GM23338 (cell line): ENCODE results near the gene F13A1. TPM values are rescaled to one million over a fixed set of nuclear protein-coding genes. Genes with fewer than 3 reads are reported as not detected.
A peak's percentile ranks its signal among the peaks of the same experiment; 100 is the strongest.

Experiments used
- ATAC-seq: fragments of 200-7000 bp; cut with Tn5 transposase; 3 replicates; pipeline ENCODE4 v1.9.1; 2020
- DNase-seq: peaks from one replicate; pipeline ENCODE4 v3.0.0-alpha.2; 2015; ENCODE audit warnings: low spot score
- H2AFZ ChIP-seq: fragments of 200-600 bp; sonication (generic); 2 replicates; pipeline ENCODE4 v1.8.0; 2016; ENCODE audit warnings: antibody characterized with exemption, mild to moderate bottlenecking, moderate library complexity
- H3F3A ChIP-seq: fragments of 200-600 bp; sonication (generic); replicated peaks from 2 replicates; pipeline ENCODE4 v1.8.0; 2017; ENCODE audit warnings: antibody characterized with exemption, mixed run types, low read depth
- H3K27ac ChIP-seq: fragments of 200-600 bp; sonication (generic); 2 replicates; pipeline ENCODE4 v1.6.1; 2016; ENCODE audit warnings: low read depth
- H3K27me3 ChIP-seq: fragments of 200-600 bp; sonication (generic); 2 replicates; pipeline ENCODE4 v1.8.0; 2016; ENCODE audit warnings: mild to moderate bottlenecking, mixed run types, moderate library complexity; ENCODE audit not compliant: insufficient read depth
- H3K36me3 ChIP-seq: fragments of 200-600 bp; sonication (generic); 2 replicates; pipeline ENCODE4 v1.8.0; 2016; ENCODE audit warnings: mild to moderate bottlenecking; ENCODE audit not compliant: insufficient read depth
- H3K4me1 ChIP-seq: fragments of 200-600 bp; sonication (generic); 2 replicates; pipeline ENCODE4 v1.8.0; 2016; ENCODE audit warnings: mild to moderate bottlenecking, moderate library complexity; ENCODE audit not compliant: insufficient read depth
- H3K4me2 ChIP-seq: fragments of 200-600 bp; sonication (generic); 2 replicates; pipeline ENCODE4 v1.7.1; 2017; ENCODE audit warnings: mixed run types
- H3K4me3 ChIP-seq: fragments of 200-600 bp; sonication (generic); 2 replicates; pipeline ENCODE4 v1.6.1; 2016; ENCODE audit warnings: mixed run types
- H3K79me2 ChIP-seq: fragments of 200-600 bp; sonication (generic); replicated peaks from 2 replicates; pipeline ENCODE4 v1.8.0; 2017; ENCODE audit warnings: mild to moderate bottlenecking; ENCODE audit not compliant: insufficient read depth
- H3K9me2 ChIP-seq: fragments of 200-600 bp; sonication (generic); 2 replicates; pipeline ENCODE4 v1.8.0; 2017; ENCODE audit not compliant: insufficient read depth
- H4K20me1 ChIP-seq: fragments of 200-600 bp; sonication (generic); replicated peaks from 2 replicates; pipeline ENCODE4 v1.8.0; 2017; ENCODE audit warnings: mild to moderate bottlenecking; ENCODE audit not compliant: insufficient read depth
- H3K27ac Mint-ChIP-seq: 2 replicates; pipeline ENCODE4 v1.8.0; 2020; ENCODE audit warnings: inconsistent platforms, mild to moderate bottlenecking, moderate library complexity, mixed read lengths
- H3K27me3 Mint-ChIP-seq: 3 replicates; pipeline ENCODE4 v1.8.0; 2022; ENCODE audit warnings: low read depth, mild to moderate bottlenecking, moderate library complexity, mixed read lengths, inconsistent platforms; ENCODE audit not compliant: insufficient read depth, poor library complexity
- H3K36me3 Mint-ChIP-seq: 3 replicates; pipeline ENCODE4 v1.8.0; 2021; ENCODE audit warnings: low read depth, mild to moderate bottlenecking, inconsistent platforms, moderate library complexity, mixed read lengths
- H3K4me1 Mint-ChIP-seq: 3 replicates; pipeline ENCODE4 v1.8.0; 2020; ENCODE audit warnings: mild to moderate bottlenecking, inconsistent platforms, mixed read lengths
- H3K4me3 Mint-ChIP-seq: 3 replicates; pipeline ENCODE4 v1.8.0; 2021; ENCODE audit warnings: moderate library complexity, mild to moderate bottlenecking, inconsistent platforms, mixed read lengths
- H3K9me3 Mint-ChIP-seq: 3 replicates; pipeline ENCODE4 v1.8.0; 2020; ENCODE audit warnings: moderate library complexity, mild to moderate bottlenecking, inconsistent platforms, mixed read lengths
- ZNF462 ChIP-seq: fragments of 250-450 bp; sonication (Bioruptor Pico); IDR thresholded peaks from 2 replicates; pipeline ENCODE4 v1.5.0; 2020; ENCODE audit warnings: mild to moderate bottlenecking, moderate library complexity
- polyA plus RNA-seq: library from polyadenylated mRNA; unstranded; fragments of >200 nt; fragmentation: Nextera tagmentation; extraction: Ambion mirVana; gene quantifications from 2 replicates; pipeline ENCODE4 v1.2.1, GENCODE V29; 2016
- total RNA-seq: library from RNA; depleted of rRNA; stranded (reverse); fragments of >200 nt; shearing (Covaris generic); gene quantifications from 2 replicates; pipeline ENCODE4 v1.2.3, GENCODE V29; 2014
- TF ChIP-seq, protein P1 (sequence below), 2 experiments: fragments of 200-600 bp in 1 of 2; sonication (generic) in 1 of 2; conservative IDR thresholded peaks; 2 replicates each; pipeline versions ENCODE4 v1.5.1 to v1.6.1; 2016 to 2017; ENCODE audit warnings: antibody characterized with exemption in 2 of 2, low read depth in 2 of 2, mild to moderate bottlenecking in 2 of 2, moderate library complexity in 1 of 2

Gene F13A1
- total and polyA plus RNA-seq, 2 experiments from 2014 or later = 0.31 to 0.32 TPM

GRCh38 chr6:6221787-6222535 lies 98.5 kb downstream of the F13A1 start:
- Mint-ChIP-seq H3K36me3 (no peaks in the 10 kb centered on the region), H3K27ac (no peak overlapping the region), H3K4me1 (peaks cover 6% of the 10 kb centered on the region; the same call in 2 of the 3 replicates), H3K27me3 (peaks cover 4% of the 10 kb centered on the region), H3K9me3 (no peaks in the 10 kb centered on the region), H3K4me3 (no peak overlapping the region)
- TF ChIP-seq, protein P1, sequence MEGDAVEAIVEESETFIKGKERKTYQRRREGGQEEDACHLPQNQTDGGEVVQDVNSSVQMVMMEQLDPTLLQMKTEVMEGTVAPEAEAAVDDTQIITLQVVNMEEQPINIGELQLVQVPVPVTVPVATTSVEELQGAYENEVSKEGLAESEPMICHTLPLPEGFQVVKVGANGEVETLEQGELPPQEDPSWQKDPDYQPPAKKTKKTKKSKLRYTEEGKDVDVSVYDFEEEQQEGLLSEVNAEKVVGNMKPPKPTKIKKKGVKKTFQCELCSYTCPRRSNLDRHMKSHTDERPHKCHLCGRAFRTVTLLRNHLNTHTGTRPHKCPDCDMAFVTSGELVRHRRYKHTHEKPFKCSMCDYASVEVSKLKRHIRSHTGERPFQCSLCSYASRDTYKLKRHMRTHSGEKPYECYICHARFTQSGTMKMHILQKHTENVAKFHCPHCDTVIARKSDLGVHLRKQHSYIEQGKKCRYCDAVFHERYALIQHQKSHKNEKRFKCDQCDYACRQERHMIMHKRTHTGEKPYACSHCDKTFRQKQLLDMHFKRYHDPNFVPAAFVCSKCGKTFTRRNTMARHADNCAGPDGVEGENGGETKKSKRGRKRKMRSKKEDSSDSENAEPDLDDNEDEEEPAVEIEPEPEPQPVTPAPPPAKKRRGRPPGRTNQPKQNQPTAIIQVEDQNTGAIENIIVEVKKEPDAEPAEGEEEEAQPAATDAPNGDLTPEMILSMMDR (conservative IDR thresholded peaks at IDR 0.05; ENCODE audit: low read depth in 2 of 2) = peak; percentile 76 to 80
- TF ChIP-seq ZNF462 (CRISPR knock-in tag) = no peak
- no peaks in the 10 kb centered on the region for H3K79me2 ChIP-seq
- H3K27ac ChIP-seq = no peak overlapping the region
- H2AFZ ChIP-seq = no peak overlapping the region
- H3K4me3 ChIP-seq = no peak overlapping the region
- no peaks in the 10 kb centered on the region for H3K4me1 ChIP-seq
- DNase-seq (peak; percentile 79), ATAC-seq (peak; percentile 77)
- H3K9me2 ChIP-seq = peaks cover 3% of the 10 kb centered on the region; the same call in 1 of the 2 replicates
- H3K4me2 ChIP-seq = no peak overlapping the region
- H3F3A ChIP-seq = no peaks in the 10 kb centered on the region
- H4K20me1 ChIP-seq = no peaks in the 10 kb centered on the region
- no peaks in the 10 kb centered on the region for H3K27me3 ChIP-seq
- no peaks in the 10 kb centered on the region for H3K36me3 ChIP-seq
